Activated CD8-positive, alpha-beta T cell treated with anti-CD3 and anti-CD28 coated beads, Interleukin-2, amount 10 ng/mL, durations not matched to agents 7 days and 5 days (primary cell): ENCODE data around the gene DHX36. TPM values are rescaled to one million over a fixed set of nuclear protein-coding genes. Genes with fewer than 3 reads are reported as not detected.

Experiments used
- ATAC-seq: fragments of 150-1000 bp; cut with Tn5 transposase; one replicate; pipeline ENCODE4 v1.10.0; 2021; ENCODE audit warnings: moderate library complexity
- CTCF ChIA-PET: fragments of 350-600 bp; sonication (Branson Sonifier 250); formaldehyde crosslinking; loops from one replicate; lab custom pipeline; 2021; ENCODE audit warnings: antibody characterized with exemption; lab: Charles Lee
- POLR2A ChIA-PET: fragments of 350-600 bp; sonication (Branson Sonifier 250); formaldehyde crosslinking; loops from one replicate; lab custom pipeline; 2021; ENCODE audit warnings: antibody characterized with exemption; lab: Charles Lee
- DNase-seq: peaks from one replicate; pipeline ENCODE4 v3.0.0-alpha.2; 2020
- H3K27ac Mint-ChIP-seq: one replicate; pipeline ENCODE4 v1.8.0; 2021; ENCODE audit warnings: mild to moderate bottlenecking, mixed read lengths
- H3K27me3 Mint-ChIP-seq: one replicate; pipeline ENCODE4 v1.8.0; 2021; ENCODE audit warnings: low read depth, mixed read lengths
- H3K36me3 Mint-ChIP-seq: one replicate; pipeline ENCODE4 v1.8.0; 2021; ENCODE audit warnings: low read depth, mixed read lengths
- H3K4me1 Mint-ChIP-seq: one replicate; pipeline ENCODE4 v1.8.0; 2021; ENCODE audit warnings: low read depth, mixed read lengths
- H3K4me3 Mint-ChIP-seq: one replicate; pipeline ENCODE4 v1.8.0; 2021; ENCODE audit warnings: mild to moderate bottlenecking, mixed read lengths
- H3K9me3 Mint-ChIP-seq: one replicate; pipeline ENCODE4 v1.8.0; 2022; ENCODE audit warnings: mixed read lengths; ENCODE audit not compliant: insufficient read depth
- total RNA-seq, 2 experiments: library from RNA; stranded (reverse); gene quantifications; one replicate each; pipeline ENCODE4 v1.2.3, GENCODE V29; 2021

DHX36 gene
- total RNA-seq, 2 experiments from 2014 or later = 66.7 to 67.7 TPM

- H3K4me3 Mint-ChIP-seq = no peak overlapping the region
- CTCF ChIA-PET = interaction anchor here (1.7 kb wide), 1 partner anchor 16 kb away, joined by 4 read pairs; no protein-coding TSS in a partner anchor
- peaks cover 10% of the 10 kb centered on the region for H3K4me1 Mint-ChIP-seq
- H3K27ac Mint-ChIP-seq = peak overlapping the region; percentile 33
- no peaks in the 10 kb centered on the region for H3K27me3 Mint-ChIP-seq
- DNase-seq (no peak), ATAC-seq (no peak)
- no peaks in the 10 kb centered on the region for H3K9me3 Mint-ChIP-seq
- H3K36me3 Mint-ChIP-seq = peaks cover 53% of the 10 kb centered on the region
- POLR2A ChIA-PET = no interaction called here
Observed at GRCh38 chr3:154316974-154317767, 7.1 kb downstream of the DHX36 start.

- DNase-seq (no peak), ATAC-seq (no peak)
- Mint-ChIP-seq H3K36me3 (peaks cover 56% of the 10 kb centered on the region), H3K27ac (no peak overlapping the region), H3K4me1 (peaks cover 2% of the 10 kb centered on the region), H3K9me3 (no peaks in the 10 kb centered on the region), H3K4me3 (no peak overlapping the region), H3K27me3 (no peaks in the 10 kb centered on the region)
- ChIA-PET CTCF (interaction anchor here (1.6 kb wide), 1 partner anchor 8 kb away, joined by 4 read pairs; no protein-coding TSS in a partner anchor), POLR2A (interaction anchor here (0.6 to 1.6 kb wide), 3 partner anchors 8 to 140 kb away, joined by 3 to 5 read pairs (median 3); no protein-coding TSS in a partner anchor)
Observed at GRCh38 chr3:154314152-154314551, 10.1 kb downstream of the DHX36 start.

- Mint-ChIP-seq H3K36me3 (peaks cover 66% of the 10 kb centered on the region), H3K27ac (no peak overlapping the region), H3K27me3 (no peaks in the 10 kb centered on the region), H3K4me3 (no peak overlapping the region), H3K9me3 (no peaks in the 10 kb centered on the region), H3K4me1 (peaks cover 13% of the 10 kb centered on the region)
- DNase-seq (no peak), ATAC-seq (no peak)
- ChIA-PET POLR2A (interaction anchor here (0.6 kb wide), 2 partner anchors 12 to 33 kb away, joined by 3 to 5 read pairs; no protein-coding TSS in a partner anchor), CTCF (no interaction called here)
Observed at GRCh38 chr3:154310840-154311239, 13.4 kb downstream of the DHX36 start.

- H3K36me3 Mint-ChIP-seq = peaks cover 57% of the 10 kb centered on the region
- POLR2A ChIA-PET = no interaction called here
Observed at GRCh38 chr3:154307363-154307762, 16.9 kb downstream of the DHX36 start.

GRCh38 chr3:154304936-154305335, 19.4 kb downstream of the DHX36 start:
- peaks cover 13% of the 10 kb centered on the region for H3K4me1 Mint-ChIP-seq
- no peak overlapping the region for H3K27ac Mint-ChIP-seq
- CTCF ChIA-PET = no interaction called here
- H3K27me3 Mint-ChIP-seq = no peaks in the 10 kb centered on the region
- no peak overlapping the region for H3K4me3 Mint-ChIP-seq
- H3K36me3 Mint-ChIP-seq = peaks cover 67% of the 10 kb centered on the region
- no peak for ATAC-seq
- POLR2A ChIA-PET = no interaction called here
- DNase-seq = no peak
- H3K9me3 Mint-ChIP-seq = no peaks in the 10 kb centered on the region

More at GRCh38 chr3:154307363-154307762, 16.9 kb downstream of the DHX36 start:
- no peak for ATAC-seq
- CTCF ChIA-PET = no interaction called here
- H3K4me1 Mint-ChIP-seq = peaks cover 13% of the 10 kb centered on the region
- DNase-seq = no peak
- no peak overlapping the region for H3K4me3 Mint-ChIP-seq
- H3K27ac Mint-ChIP-seq = no peak overlapping the region
- H3K27me3 Mint-ChIP-seq = no peaks in the 10 kb centered on the region
- no peaks in the 10 kb centered on the region for H3K9me3 Mint-ChIP-seq

- H3K27me3 Mint-ChIP-seq = no peaks in the 10 kb centered on the region
- DNase-seq = no peak
- CTCF ChIA-PET = no interaction called here
- peaks cover 10% of the 10 kb centered on the region for H3K4me1 Mint-ChIP-seq
- POLR2A ChIA-PET = interaction anchor here (0.6 kb wide), 1 partner anchor 21 kb away, joined by 3 read pairs; no protein-coding TSS in a partner anchor
- no peak overlapping the region for H3K4me3 Mint-ChIP-seq
- H3K36me3 Mint-ChIP-seq = peaks cover 62% of the 10 kb centered on the region
- ATAC-seq = no peak
- no peaks in the 10 kb centered on the region for H3K9me3 Mint-ChIP-seq
- no peak overlapping the region for H3K27ac Mint-ChIP-seq
Observed at GRCh38 chr3:154304116-154304786, 20.0 kb downstream of the DHX36 start.

- H3K9me3 Mint-ChIP-seq = no peaks in the 10 kb centered on the region
- no peaks in the 10 kb centered on the region for H3K4me1 Mint-ChIP-seq
- H3K36me3 Mint-ChIP-seq = peaks cover 52% of the 10 kb centered on the region
- no peaks in the 10 kb centered on the region for H3K27me3 Mint-ChIP-seq
- ChIA-PET CTCF (interaction anchor here (0.7 to 1.6 kb wide), 2 partner anchors 15 to 27 kb away, joined by 3 to 4 read pairs; no protein-coding TSS in a partner anchor), POLR2A (no interaction called here)
- ATAC-seq (no peak), DNase-seq (no peak)
- no peak overlapping the region for H3K4me3 Mint-ChIP-seq
- no peak overlapping the region for H3K27ac Mint-ChIP-seq
Observed at GRCh38 chr3:154301561-154301960, 22.7 kb downstream of the DHX36 start.

GRCh38 chr3:154294016-154294415, 30.3 kb downstream of the DHX36 start:
- POLR2A ChIA-PET = no interaction called here
- Mint-ChIP-seq H3K9me3 (no peaks in the 10 kb centered on the region), H3K4me1 (no peaks in the 10 kb centered on the region), H3K27me3 (no peaks in the 10 kb centered on the region), H3K36me3 (peaks cover 46% of the 10 kb centered on the region), H3K27ac (no peak overlapping the region), H3K4me3 (no peak overlapping the region)
- ATAC-seq = no peak
- DNase-seq = no peak
- CTCF ChIA-PET = interaction anchor here (1.7 kb wide), 1 partner anchor 14 kb away, joined by 3 read pairs; no protein-coding TSS in a partner anchor

GRCh38 chr3:154290187-154290586, 34.1 kb downstream of the DHX36 start:
- Mint-ChIP-seq H3K4me3 (no peak overlapping the region), H3K27ac (no peak overlapping the region)

GRCh38 chr3:154285221-154285620, 39.1 kb downstream of the DHX36 start:
- POLR2A ChIA-PET = no interaction called here
- H3K27ac Mint-ChIP-seq = peak overlapping the region; percentile 23
- H3K4me3 Mint-ChIP-seq = no peak overlapping the region
- ATAC-seq (no peak), DNase-seq (no peak)
- H3K9me3 Mint-ChIP-seq = no peaks in the 10 kb centered on the region
- CTCF ChIA-PET = interaction anchor here (1.9 kb wide), 1 partner anchor 32 kb away, joined by 6 read pairs; no protein-coding TSS in a partner anchor
- H3K27me3 Mint-ChIP-seq = no peaks in the 10 kb centered on the region
- peaks cover 62% of the 10 kb centered on the region for H3K36me3 Mint-ChIP-seq
- H3K4me1 Mint-ChIP-seq = no peaks in the 10 kb centered on the region

More at GRCh38 chr3:154290187-154290586, 34.1 kb downstream of the DHX36 start:
- CTCF ChIA-PET = no interaction called here
- ATAC-seq = no peak
- Mint-ChIP-seq H3K36me3 (peaks cover 53% of the 10 kb centered on the region), H3K4me1 (no peaks in the 10 kb centered on the region), H3K9me3 (no peaks in the 10 kb centered on the region), H3K27me3 (no peaks in the 10 kb centered on the region)
- DNase-seq = no peak
- POLR2A ChIA-PET = no interaction called here

GRCh38 chr3:154280161-154280560, 44.1 kb downstream of the DHX36 start:
- DNase-seq (no peak), ATAC-seq (no peak)
- H3K27ac Mint-ChIP-seq = no peak overlapping the region
- no peaks in the 10 kb centered on the region for H3K27me3 Mint-ChIP-seq
- H3K4me3 Mint-ChIP-seq = no peak overlapping the region
- peaks cover 64% of the 10 kb centered on the region for H3K36me3 Mint-ChIP-seq
- ChIA-PET CTCF (interaction anchor here (0.9 kb wide), 1 partner anchor 14 kb away, joined by 3 read pairs; no protein-coding TSS in a partner anchor), POLR2A (no interaction called here)
- H3K4me1 Mint-ChIP-seq = no peaks in the 10 kb centered on the region
- H3K9me3 Mint-ChIP-seq = no peaks in the 10 kb centered on the region
